HEK293 (cell line): ENCODE data around the gene NLE1.

ENCODE experiments used
- CTCF ChIA-PET: fragments of 350-600 bp; formaldehyde crosslinking; extraction: SDS; loops from one replicate; lab custom pipeline; 2021; ENCODE audit warnings: antibody characterized with exemption; lab: Yijun Ruan, JAX
- POLR2A ChIA-PET: fragments of 300-600 bp; formaldehyde crosslinking; extraction: SDS; loops from one replicate; lab custom pipeline; 2020; ENCODE audit warnings: antibody characterized with exemption, inconsistent platforms; lab: Yijun Ruan, JAX
- H3K27ac ChIP-seq: fragments of 200-500 bp; sonication (Bioruptor generic); 2 replicates; pipeline ENCODE4 v1.5.1; 2014; ENCODE audit warnings: low read depth, low read length, control low read depth, inconsistent platforms; ENCODE audit errors: extremely low read depth
- H3K36me3 ChIP-seq, 2 experiments: fragments of 200-500 bp in 1 of 2; sonication (Bioruptor generic) in 1 of 2; 1 replicate in 1 of 2; 2 replicates in 1 of 2; pipeline ENCODE4 v1.5.1; 2014 to 2017; ENCODE audit warnings: inconsistent platforms in 2 of 2, low read length in 2 of 2; ENCODE audit not compliant: control insufficient read depth in 2 of 2, insufficient read depth in 1 of 2
- H3K4me1 ChIP-seq: fragments of 200-500 bp; sonication (Bioruptor generic); 2 replicates; pipeline ENCODE4 v1.5.1; 2014; ENCODE audit warnings: mild to moderate bottlenecking, low read length, inconsistent platforms; ENCODE audit not compliant: control insufficient read depth, insufficient read depth
- H3K4me3 ChIP-seq: 2 replicates; pipeline ENCODE4 v1.5.1; 2011; ENCODE audit warnings: low read depth, mild to moderate bottlenecking, control low read depth, low read length, moderate library complexity
- H3K9me3 ChIP-seq: fragments of 200-500 bp; sonication (Bioruptor generic); 2 replicates; pipeline ENCODE4 v1.5.1; 2014; ENCODE audit warnings: low read depth, low read length, inconsistent platforms; ENCODE audit not compliant: control insufficient read depth, insufficient read depth
- ATF2 ChIP-seq: fragments of 450-650 bp; formaldehyde crosslinking; IDR thresholded peaks from 2 replicates; pipeline ENCODE4 v1.5.1; 2016; ENCODE audit warnings: missing biosample characterization, missing genetic modification characterization, low read depth
- CTCF ChIP-seq: fragments of 450-650 bp; formaldehyde crosslinking; IDR thresholded peaks from 2 replicates; pipeline ENCODE4 v1.5.1; 2016; ENCODE audit warnings: missing biosample characterization, missing genetic modification characterization
- KLF10 ChIP-seq: fragments of 450-650 bp; IDR thresholded peaks from 2 replicates; pipeline ENCODE4 v1.5.1; 2018; ENCODE audit warnings: missing biosample characterization, mild to moderate bottlenecking, missing genetic modification characterization
- RBAK ChIP-seq: fragments of 450-650 bp; formaldehyde crosslinking; IDR thresholded peaks from 2 replicates; pipeline ENCODE4 v1.5.1; 2016; ENCODE audit warnings: missing biosample characterization, missing genetic modification characterization
- TSHZ1 ChIP-seq: fragments of 450-650 bp; formaldehyde crosslinking; IDR thresholded peaks from 2 replicates; pipeline ENCODE4 v1.5.1; 2016; ENCODE audit warnings: missing biosample characterization, missing genetic modification characterization, borderline replicate concordance
- ZBTB20 ChIP-seq: fragments of 450-650 bp; formaldehyde crosslinking; IDR thresholded peaks from 2 replicates; pipeline ENCODE4 v1.5.1; 2016; ENCODE audit warnings: missing biosample characterization, missing genetic modification characterization
- ZFP3 ChIP-seq: fragments of 450-650 bp; formaldehyde crosslinking; IDR thresholded peaks from 2 replicates; pipeline ENCODE4 v1.5.1; 2016; ENCODE audit warnings: low read depth, missing biosample characterization, missing genetic modification characterization
- ZFP37 ChIP-seq: fragments of 450-650 bp; formaldehyde crosslinking; IDR thresholded peaks from 2 replicates; pipeline ENCODE4 v1.5.1; 2016; ENCODE audit warnings: missing biosample characterization, missing genetic modification characterization
- ZIC2 ChIP-seq: fragments of 450-650 bp; formaldehyde crosslinking; IDR thresholded peaks from 2 replicates; pipeline ENCODE4 v1.5.1; 2016; ENCODE audit warnings: missing biosample characterization, missing genetic modification characterization
- ZNF146 ChIP-seq: fragments of 450-650 bp; formaldehyde crosslinking; IDR thresholded peaks from 2 replicates; pipeline ENCODE4 v1.5.1; 2016; ENCODE audit warnings: missing biosample characterization, missing genetic modification characterization
- ZNF433 ChIP-seq: fragments of 450-650 bp; formaldehyde crosslinking; IDR thresholded peaks from 2 replicates; pipeline ENCODE4 v1.5.1; 2016; ENCODE audit warnings: missing biosample characterization, missing genetic modification characterization, low read depth
- ZNF501 ChIP-seq: fragments of 450-650 bp; formaldehyde crosslinking; IDR thresholded peaks from 2 replicates; pipeline ENCODE4 v1.5.1; 2016; ENCODE audit warnings: missing biosample characterization, missing genetic modification characterization
- ZNF529 ChIP-seq: fragments of 450-650 bp; formaldehyde crosslinking; IDR thresholded peaks from 2 replicates; pipeline ENCODE4 v1.5.1; 2017; ENCODE audit warnings: missing genetic modification characterization, missing biosample characterization; ENCODE audit not compliant: insufficient replicate concordance
- ZNF621 ChIP-seq: fragments of 450-650 bp; formaldehyde crosslinking; IDR thresholded peaks from 2 replicates; pipeline ENCODE4 v1.5.1; 2017; ENCODE audit warnings: missing biosample characterization, missing genetic modification characterization
- ZNF654 ChIP-seq: fragments of 450-650 bp; formaldehyde crosslinking; IDR thresholded peaks from 2 replicates; pipeline ENCODE4 v1.5.1; 2016; ENCODE audit warnings: low read depth, missing biosample characterization, missing genetic modification characterization
- ZNF670 ChIP-seq: fragments of 450-650 bp; formaldehyde crosslinking; IDR thresholded peaks from 2 replicates; pipeline ENCODE4 v1.5.1; 2016; ENCODE audit warnings: missing biosample characterization, missing genetic modification characterization, low read depth
- ZNF768 ChIP-seq: fragments of 450-650 bp; formaldehyde crosslinking; IDR thresholded peaks from 2 replicates; pipeline ENCODE4 v1.5.1; 2018; ENCODE audit warnings: missing biosample characterization, mild to moderate bottlenecking, missing genetic modification characterization

The NLE1 gene

GRCh38 chr17:35170968-35171771 lies 29.1 kb upstream of the NLE1 start:
- TF ChIP-seq CTCF, result peak; percentile 43; the same call in 1 of the 2 replicates
- no peak for TF ChIP-seq ZNF433 (tag by site-specific recombination)
- TF ChIP-seq ZNF654 (tag by site-specific recombination), result peak; percentile 48
- TF ChIP-seq ZFP37 (tag by site-specific recombination), result no peak
- TF ChIP-seq, all 188 proteins: peak for 2
- Histone ChIP-seq H3K27ac (no peak overlapping the region), H3K4me1 (no peaks in the 10 kb centered on the region), H3K9me3 (no peaks in the 10 kb centered on the region), H3K36me3 (no peaks in the 10 kb centered on the region), H3K4me3 (no peak overlapping the region)
- ChIA-PET POLR2A (no interaction called here), CTCF (interaction anchor here (0.5 to 1.3 kb wide), 8 partner anchors 17 to 386 kb away, joined by 3 to 7 read pairs (median 4); partner anchors contain the start of gene SLFN12L)

- Histone ChIP-seq H3K4me3 (no peak overlapping the region), H3K4me1 (no peaks in the 10 kb centered on the region), H3K27ac (no peak overlapping the region), H3K36me3 (no peaks in the 10 kb centered on the region), H3K9me3 (no peaks in the 10 kb centered on the region)
- CTCF ChIA-PET, result interaction anchor here (0.6 to 1.7 kb wide), 5 partner anchors 73 to 369 kb away, joined by 3 to 4 read pairs (median 3); partner anchors contain the start of genes SLFN12L and SLFN5
- POLR2A ChIA-PET, result no interaction called here
- no peak for TF ChIP-seq ATF2 (tag by site-specific recombination)
- no peak for TF ChIP-seq ZNF501
- no peak for TF ChIP-seq ZBTB20
- no peak for TF ChIP-seq KLF10 (tag by site-specific recombination)
- no peak for TF ChIP-seq RBAK (tag by site-specific recombination)
- no peak for TF ChIP-seq ZFP3
Measured at GRCh38 chr17:35169835-35170363, 27.8 kb upstream of the NLE1 start.

- peak; percentile 61; the same call in 1 of the 2 replicates for TF ChIP-seq ZNF768
- TF ChIP-seq ZNF146 (tag by site-specific recombination), result no peak
- TF ChIP-seq, all 188 proteins: peak for 1
- Histone ChIP-seq H3K4me3 (no peak overlapping the region), H3K4me1 (no peaks in the 10 kb centered on the region), H3K9me3 (no peaks in the 10 kb centered on the region), H3K36me3 (no peaks in the 10 kb centered on the region), H3K27ac (no peak overlapping the region)
- ChIA-PET POLR2A (interaction anchor here (0.6 kb wide), 1 partner anchor 16 kb away, joined by 4 read pairs; no protein-coding TSS in a partner anchor), CTCF (interaction anchor here (0.6 to 1.7 kb wide), 2 partner anchors 219 to 372 kb away, joined by 3 to 4 read pairs; no protein-coding TSS in a partner anchor)
Measured at GRCh38 chr17:35167666-35168065, 25.6 kb upstream of the NLE1 start.

- Histone ChIP-seq H3K4me1 (no peaks in the 10 kb centered on the region), H3K36me3 (no peaks in the 10 kb centered on the region), H3K27ac (no peak overlapping the region), H3K4me3 (no peak overlapping the region), H3K9me3 (no peaks in the 10 kb centered on the region)
- POLR2A ChIA-PET, result interaction anchor here (0.6 kb wide), 2 partner anchors 17 to 403 kb away, joined by 3 to 4 read pairs; no protein-coding TSS in a partner anchor
- CTCF ChIA-PET, result interaction anchor here (0.6 to 1.7 kb wide), 2 partner anchors 220 to 373 kb away, joined by 3 to 4 read pairs; no protein-coding TSS in a partner anchor
- TF ChIP-seq ZNF621 (no peak), ZNF529 (tag by site-specific recombination) (no peak), ZIC2 (tag by site-specific recombination) (peak; percentile 33; the same call in 1 of the 2 replicates), ZNF670 (tag by site-specific recombination) (no peak), TSHZ1 (tag by site-specific recombination) (no peak)
Measured at GRCh38 chr17:35167046-35167445, 24.9 kb upstream of the NLE1 start.
